GM19351 (cell line): Measurements from ENCODE around the gene RNF126.
A peak's percentile ranks its signal among the peaks of the same experiment; 100 is the strongest.
"Not testable (repeated sequence)": the region's sequence is repeated elsewhere in the genome, so short reads cannot be mapped to it uniquely, and the experiment has no call there.

Experiments
- ATAC-seq: cut with Tn5 transposase; IDR thresholded peaks from one replicate; pipeline ENCODE4 v1.9.1; 2021; ENCODE audit warnings: mild to moderate bottlenecking, moderate library complexity; ENCODE audit not compliant: unreplicated experiment

Gene RNF126

GRCh38 chr19:662962-663681 lies at the start of gene RNF126:
Gene RNF126 (minus strand): TSS chr19:663214. CDS start chr19:663121, 93 bp downstream.
- peak; percentile 66 for ATAC-seq

GRCh38 chr19:711254-711653 lies 48.2 kb upstream of the RNF126 start:
- no peak for ATAC-seq

- ATAC-seq, result no peak
Measured at GRCh38 chr19:710767-711166, 47.8 kb upstream of the RNF126 start.

- no peak for ATAC-seq
Measured at GRCh38 chr19:709965-710571, 47.1 kb upstream of the RNF126 start.

- no peak for ATAC-seq
Measured at GRCh38 chr19:709196-709964, 46.4 kb upstream of the RNF126 start.

- ATAC-seq, result no peak
Measured at GRCh38 chr19:708154-709143, 45.4 kb upstream of the RNF126 start, which contains the start of gene PALM. Gene PALM (plus strand): TSS chr19:708935. CDS start chr19:709147, 212 bp downstream.

- no peak for ATAC-seq
Measured at GRCh38 chr19:704447-704741, 41.4 kb upstream of the RNF126 start.

- ATAC-seq, result no peak
Measured at GRCh38 chr19:703651-704446, 40.8 kb upstream of the RNF126 start.

GRCh38 chr19:703329-703650 lies 40.3 kb upstream of the RNF126 start:
- no peak for ATAC-seq

GRCh38 chr19:702847-703246 lies 39.8 kb upstream of the RNF126 start:
- not testable (repeated sequence) for ATAC-seq

- not testable (repeated sequence) for ATAC-seq
Measured at GRCh38 chr19:699885-700284, 36.9 kb upstream of the RNF126 start.

- not testable (repeated sequence) for ATAC-seq
Measured at GRCh38 chr19:698529-698928, 35.5 kb upstream of the RNF126 start.

GRCh38 chr19:695352-695949 lies 32.4 kb upstream of the RNF126 start, which contains the start of gene PRSS57:
Gene PRSS57 (minus strand): TSS chr19:695452. CDS start chr19:695430, 22 bp downstream.
- ATAC-seq, result no peak

- ATAC-seq, result no peak
Measured at GRCh38 chr19:694481-695351, 31.7 kb upstream of the RNF126 start.

GRCh38 chr19:690203-690602 lies 27.2 kb upstream of the RNF126 start:
- ATAC-seq, result no peak

GRCh38 chr19:688992-689391 lies 26.0 kb upstream of the RNF126 start:
- no peak for ATAC-seq

GRCh38 chr19:688214-688613 lies 25.2 kb upstream of the RNF126 start:
- no peak for ATAC-seq

- no peak for ATAC-seq
Measured at GRCh38 chr19:687569-688166, 24.7 kb upstream of the RNF126 start.
